CD4-positive, CD25-positive, alpha-beta regulatory T cell (primary cell): ENCODE results near the gene HOXC10. TPM values are rescaled to one million over a fixed set of nuclear protein-coding genes. Genes with fewer than 3 reads are reported as not detected.
A peak's percentile ranks its signal among the peaks of the same experiment; 100 is the strongest.

Source experiments
- ATAC-seq, 2 donors: fragments of 150-1000 bp; cut with Tn5 transposase; one replicate each; pipeline ENCODE4 v1.10.0; 2021; ENCODE audit warnings: low read depth in 2 of 2, moderate number of reproducible peaks in 2 of 2, moderate library complexity in 1 of 2
- DNase-seq, 3 donors: peaks; one replicate each; pipeline versions ENCODE4 v3.0.0 to v3.0.0-alpha.2; 2012 to 2022; ENCODE audit warnings: mixed read lengths in 1 of 3
- H3K27ac ChIP-seq: one replicate; pipeline ENCODE4 v1.7.0; 2013; ENCODE audit warnings: mild to moderate bottlenecking, low read length; ENCODE audit not compliant: insufficient read depth, poor library complexity, severe bottlenecking
- H3K27me3 ChIP-seq: one replicate; pipeline ENCODE4 v1.7.0; 2013; ENCODE audit warnings: low read length; ENCODE audit not compliant: control insufficient read depth, insufficient read depth
- H3K36me3 ChIP-seq: one replicate; pipeline ENCODE4 v1.7.0; 2013; ENCODE audit warnings: mild to moderate bottlenecking, low read length, moderate library complexity; ENCODE audit not compliant: control insufficient read depth, insufficient read depth
- H3K4me1 ChIP-seq: 2 replicates; pipeline ENCODE4 v1.7.0; 2013; ENCODE audit warnings: mild to moderate bottlenecking, low read length; ENCODE audit not compliant: insufficient read depth, control insufficient read depth, poor library complexity, severe bottlenecking
- H3K4me3 ChIP-seq: one replicate; pipeline ENCODE4 v1.7.0; 2013; ENCODE audit warnings: low read depth, mild to moderate bottlenecking, low read length, moderate library complexity
- H3K9me3 ChIP-seq, 2 experiments: 1 replicate in 1 of 2; 2 replicates in 1 of 2; pipeline ENCODE4 v1.7.0; 2013; ENCODE audit warnings: low read length in 2 of 2, mild to moderate bottlenecking in 1 of 2, moderate library complexity in 1 of 2; ENCODE audit not compliant: control insufficient read depth in 2 of 2
- H3K27ac Mint-ChIP-seq, 3 donors: one replicate each; pipeline ENCODE4 v1.8.0; 2020 to 2022; ENCODE audit warnings: mild to moderate bottlenecking in 3 of 3, mixed read lengths in 3 of 3, moderate library complexity in 2 of 3
- H3K27me3 Mint-ChIP-seq: one replicate; pipeline ENCODE4 v1.8.0; 2022; ENCODE audit warnings: mild to moderate bottlenecking, mixed read lengths
- H3K36me3 Mint-ChIP-seq: one replicate; pipeline ENCODE4 v1.8.0; 2020; ENCODE audit warnings: mixed read lengths
- H3K4me1 Mint-ChIP-seq, 4 donors: one replicate each; pipeline ENCODE4 v1.8.0; 2020 to 2022; ENCODE audit warnings: mixed read lengths in 4 of 4, mild to moderate bottlenecking in 1 of 4
- H3K4me3 Mint-ChIP-seq, 4 donors: one replicate each; pipeline ENCODE4 v1.8.0; 2020 to 2022; ENCODE audit warnings: mild to moderate bottlenecking in 4 of 4, mixed read lengths in 4 of 4, moderate library complexity in 3 of 4
- H3K9me3 Mint-ChIP-seq, 7 donors: one replicate each; pipeline ENCODE4 v1.8.0; 2020 to 2022; ENCODE audit warnings: mixed read lengths in 7 of 7, mild to moderate bottlenecking in 3 of 7, moderate library complexity in 2 of 7
- polyA plus RNA-seq, 4 donors: library from polyadenylated mRNA; unstranded; fragments of 300-500 nt; fragmentation: Illumina TruSeq; gene quantifications; one replicate each; pipeline ENCODE4 v1.2.3, GENCODE V29; 2021
- total RNA-seq: library from RNA; stranded (reverse); gene quantifications from one replicate; pipeline ENCODE4 v1.2.3, GENCODE V29; 2022

HOXC10 gene
- total and polyA plus RNA-seq, 5 donors from 2014 or later: not detected

DNA sequence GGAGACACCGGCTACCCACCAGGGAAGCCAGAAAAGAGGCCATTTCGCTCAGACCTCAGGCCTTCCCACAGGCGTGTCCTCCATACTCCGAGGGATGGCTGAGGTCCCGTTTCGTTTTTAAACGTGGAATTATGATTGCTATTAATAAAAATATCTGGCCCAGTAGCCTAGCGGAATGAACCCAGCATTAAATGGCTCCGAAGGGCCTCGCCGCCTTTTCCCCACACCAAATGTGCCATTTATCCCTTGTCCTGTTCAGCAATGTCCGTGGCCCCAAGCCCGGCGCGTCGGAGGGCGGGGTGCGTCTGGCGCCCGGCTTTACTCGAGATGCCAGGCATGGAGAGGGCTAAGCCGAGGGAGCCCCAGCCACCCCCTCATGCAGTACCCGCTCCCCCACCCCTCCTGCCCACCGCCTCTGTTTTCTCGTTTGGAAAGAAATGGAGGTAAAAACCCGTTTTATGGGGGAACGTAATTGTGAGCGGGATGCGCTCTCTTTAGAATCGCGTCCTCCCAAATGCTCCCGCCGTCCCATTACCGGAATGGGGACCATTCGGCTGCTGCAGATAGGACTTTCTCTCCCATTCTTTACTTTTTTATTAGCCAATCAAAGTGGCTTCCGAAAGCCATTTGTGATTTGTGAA lies 29.6 kb downstream of the HOXC10 start:
- H3K27me3 Mint-ChIP-seq: peaks cover 93% of the 10 kb centered on the region
- H3K27ac Mint-ChIP-seq: no peak overlapping the region
- Histone ChIP-seq H3K27ac (no peak overlapping the region), H3K4me3 (no peak overlapping the region), H3K27me3 (peaks cover 52% of the 10 kb centered on the region), H3K36me3 (no peaks in the 10 kb centered on the region), H3K9me3 (no peaks in the 10 kb centered on the region), H3K4me1 (peaks cover 38% of the 10 kb centered on the region)
- no peak overlapping the region for H3K4me3 Mint-ChIP-seq
- H3K4me1 Mint-ChIP-seq: peaks cover 0 to 44% (median 19%) of the 10 kb centered on the region in 4 donors
- no peak for DNase-seq
- ATAC-seq: no peak
- peaks cover 0 to 13% (median 0%) of the 10 kb centered on the region in 7 donors for H3K9me3 Mint-ChIP-seq
- no peaks in the 10 kb centered on the region for H3K36me3 Mint-ChIP-seq

DNA sequence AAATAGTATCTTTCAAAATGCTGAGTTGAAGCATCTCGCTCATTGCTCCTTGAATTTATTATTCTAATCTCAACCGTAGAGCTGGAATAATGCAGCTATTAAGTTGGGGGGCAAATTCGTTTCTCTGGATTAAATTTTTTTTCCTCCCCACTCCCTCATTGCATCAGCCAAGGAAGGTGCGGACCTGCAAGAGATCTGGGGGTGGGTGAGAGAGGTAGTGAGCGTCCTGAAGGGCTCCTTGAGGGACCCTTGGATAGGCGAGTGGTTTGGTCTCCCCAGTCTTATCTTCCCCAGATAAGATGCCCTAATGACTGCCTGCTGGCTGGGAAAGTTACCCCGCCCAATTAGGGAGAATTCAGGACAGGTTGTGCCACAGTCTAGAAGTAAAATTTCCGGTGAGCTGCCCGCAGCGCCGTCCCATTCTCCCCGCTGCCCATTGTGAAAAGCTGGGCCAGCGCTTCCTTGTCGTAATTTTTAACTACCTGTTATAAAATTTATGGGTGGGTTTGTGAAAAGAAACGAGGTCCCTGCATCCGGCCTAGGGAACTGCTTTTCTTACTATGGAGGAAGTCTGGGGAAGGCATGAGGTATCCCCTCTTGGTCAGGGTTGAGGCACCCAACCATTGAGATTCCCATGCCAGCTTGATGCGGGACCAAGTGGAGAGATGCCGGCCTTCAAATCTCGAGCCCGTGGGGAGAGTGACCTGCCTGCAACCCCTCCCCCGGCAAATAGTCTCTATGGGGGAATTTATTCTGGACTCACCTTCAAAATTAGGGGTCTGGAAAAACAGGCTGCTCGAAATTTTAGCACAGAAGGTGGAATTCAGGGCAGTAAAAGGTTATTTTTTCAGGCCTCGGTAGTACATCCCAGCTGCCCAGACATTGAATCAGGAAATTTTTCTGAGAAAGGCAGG lies 30.3 kb downstream of the HOXC10 start:
- no peak overlapping the region for H3K4me3 Mint-ChIP-seq
- H3K27ac ChIP-seq: no peak overlapping the region
- H3K27me3 ChIP-seq: peaks cover 54% of the 10 kb centered on the region
- no peaks in the 10 kb centered on the region for H3K36me3 Mint-ChIP-seq
- H3K9me3 Mint-ChIP-seq: peaks cover 0 to 10% (median 0%) of the 10 kb centered on the region in 7 donors
- no peak for ATAC-seq
- no peak overlapping the region for H3K4me3 ChIP-seq
- no peak overlapping the region for H3K27ac Mint-ChIP-seq
- DNase-seq: no peak
- H3K9me3 ChIP-seq: no peaks in the 10 kb centered on the region
- H3K36me3 ChIP-seq: no peaks in the 10 kb centered on the region
- peaks cover 93% of the 10 kb centered on the region for H3K27me3 Mint-ChIP-seq
- peaks cover 0 to 43% (median 23%) of the 10 kb centered on the region in 4 donors for H3K4me1 Mint-ChIP-seq
- peaks cover 33% of the 10 kb centered on the region for H3K4me1 ChIP-seq

DNA sequence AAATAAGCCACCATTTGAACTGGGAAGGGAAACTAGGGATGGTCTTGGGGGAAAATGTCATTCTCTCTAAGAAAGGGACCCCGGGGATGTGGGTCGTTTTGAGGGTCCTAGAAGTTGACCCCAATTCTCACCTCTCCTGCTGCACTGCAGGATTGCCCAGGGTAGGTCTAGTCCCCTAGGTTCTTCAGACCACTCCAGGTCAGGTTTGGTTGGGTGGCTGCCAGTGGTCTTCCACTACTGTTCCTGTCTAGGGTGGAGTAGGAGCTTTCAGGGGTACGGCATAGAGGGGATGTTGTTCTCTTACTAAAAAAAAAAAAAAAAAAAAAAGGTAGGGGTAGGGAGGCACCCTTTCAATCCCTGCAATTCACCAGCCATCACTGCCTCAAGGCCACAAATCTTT lies 31.1 kb downstream of the HOXC10 start:
- no peaks in the 10 kb centered on the region for H3K36me3 ChIP-seq
- Mint-ChIP-seq H3K4me3 (peak overlapping the region in 2 of 4 donors; percentile 16 to 44), H3K27me3 (peaks cover 93% of the 10 kb centered on the region), H3K4me1 (peaks cover 0 to 39% (median 21%) of the 10 kb centered on the region in 4 donors), H3K27ac (no peak overlapping the region), H3K36me3 (no peaks in the 10 kb centered on the region), H3K9me3 (peaks cover 0 to 6% (median 0%) of the 10 kb centered on the region in 7 donors)
- peaks cover 32% of the 10 kb centered on the region for H3K4me1 ChIP-seq
- DNase-seq (no peak), ATAC-seq (no peak)
- no peak overlapping the region for H3K4me3 ChIP-seq
- H3K9me3 ChIP-seq: no peaks in the 10 kb centered on the region
- H3K27ac ChIP-seq: no peak overlapping the region
- H3K27me3 ChIP-seq: peaks cover 51% of the 10 kb centered on the region

DNA sequence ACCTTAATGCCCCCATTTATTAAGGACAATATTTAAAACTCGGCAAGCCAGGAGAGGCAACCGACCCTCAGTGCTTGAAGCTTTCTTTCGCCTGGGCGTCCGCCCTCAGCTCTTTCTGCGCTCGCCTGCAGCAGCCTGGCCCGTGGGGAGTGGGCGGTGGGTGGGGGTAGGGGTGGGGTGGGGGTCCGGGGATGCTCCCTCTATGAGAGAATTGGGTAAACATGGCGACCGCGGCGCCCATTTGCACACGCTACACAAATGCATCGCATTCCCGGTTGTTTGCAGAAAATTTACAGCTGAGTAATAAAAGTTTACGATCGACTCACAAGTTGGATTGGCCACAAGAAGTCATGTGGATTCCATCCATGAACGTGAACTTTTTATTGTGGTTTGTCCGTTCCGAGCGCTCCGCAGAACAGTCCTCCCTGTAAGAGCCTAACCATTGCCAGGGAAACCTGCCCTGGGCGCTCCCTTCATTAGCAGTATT lies 31.6 kb downstream of the HOXC10 start:
- Mint-ChIP-seq H3K4me1 (peaks cover 0 to 35% (median 16%) of the 10 kb centered on the region in 4 donors), H3K4me3 (peak overlapping the region in 3 of 4 donors; percentile 16 to 44 (median 26)), H3K27me3 (peaks cover 93% of the 10 kb centered on the region), H3K27ac (no peak overlapping the region), H3K9me3 (peaks cover 0 to 5% (median 0%) of the 10 kb centered on the region in 7 donors), H3K36me3 (no peaks in the 10 kb centered on the region)
- H3K4me3 ChIP-seq: no peak overlapping the region
- H3K4me1 ChIP-seq: peaks cover 28% of the 10 kb centered on the region
- no peak for DNase-seq
- peaks cover 49% of the 10 kb centered on the region for H3K27me3 ChIP-seq
- no peak for ATAC-seq
- no peaks in the 10 kb centered on the region for H3K36me3 ChIP-seq
- H3K27ac ChIP-seq: no peak overlapping the region
- H3K9me3 ChIP-seq: no peaks in the 10 kb centered on the region

DNA sequence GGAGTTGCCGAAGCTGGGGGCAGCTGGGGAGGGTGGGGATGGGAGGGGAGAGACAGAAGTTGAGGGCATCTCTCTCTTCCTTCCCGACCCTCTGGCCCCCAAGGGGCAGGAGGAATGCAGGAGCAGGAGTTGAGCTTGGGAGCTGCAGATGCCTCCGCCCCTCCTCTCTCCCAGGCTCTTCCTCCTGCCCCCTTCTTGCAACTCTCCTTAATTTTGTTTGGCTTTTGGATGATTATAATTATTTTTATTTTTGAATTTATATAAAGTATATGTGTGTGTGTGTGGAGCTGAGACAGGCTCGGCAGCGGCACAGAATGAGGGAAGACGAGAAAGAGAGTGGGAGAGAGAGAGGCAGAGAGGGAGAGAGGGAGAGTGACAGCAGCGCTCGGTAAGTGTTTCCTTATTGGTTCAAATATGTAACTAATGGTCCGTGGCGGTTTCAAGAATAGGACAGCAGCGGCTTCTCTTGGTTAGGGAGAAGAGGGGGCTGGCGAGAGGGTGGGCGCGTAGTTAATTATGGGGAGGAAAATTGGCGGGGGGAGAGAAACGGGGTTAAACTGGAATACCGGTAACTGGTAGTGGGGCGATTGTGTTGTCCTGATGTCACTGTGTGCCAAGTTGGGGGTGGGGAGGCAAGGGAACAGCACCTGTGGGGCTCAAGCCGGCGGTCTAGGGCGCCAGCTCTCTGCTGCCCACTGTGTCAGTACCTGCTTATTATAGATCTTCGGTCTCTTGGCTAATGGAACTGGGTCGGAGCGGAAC lies 32.3 kb downstream of the HOXC10 start:
- no peak for DNase-seq
- Mint-ChIP-seq H3K27me3 (peaks cover 93% of the 10 kb centered on the region), H3K9me3 (peaks cover 0 to 8% (median 0%) of the 10 kb centered on the region in 7 donors), H3K36me3 (no peaks in the 10 kb centered on the region), H3K4me1 (peaks cover 0 to 35% (median 15%) of the 10 kb centered on the region in 4 donors), H3K27ac (peak overlapping the region in 2 of 3 donors; percentile 67 to 86), H3K4me3 (peak overlapping the region; percentile 77 to 86 (median 84))
- H3K27ac ChIP-seq: no peak overlapping the region
- peak; percentile 7 to 26 for ATAC-seq
- H3K27me3 ChIP-seq: peaks cover 51% of the 10 kb centered on the region
- peaks cover 25% of the 10 kb centered on the region for H3K4me1 ChIP-seq
- no peaks in the 10 kb centered on the region for H3K36me3 ChIP-seq
- no peaks in the 10 kb centered on the region for H3K9me3 ChIP-seq
- peak overlapping the region; percentile 65 for H3K4me3 ChIP-seq

DNA sequence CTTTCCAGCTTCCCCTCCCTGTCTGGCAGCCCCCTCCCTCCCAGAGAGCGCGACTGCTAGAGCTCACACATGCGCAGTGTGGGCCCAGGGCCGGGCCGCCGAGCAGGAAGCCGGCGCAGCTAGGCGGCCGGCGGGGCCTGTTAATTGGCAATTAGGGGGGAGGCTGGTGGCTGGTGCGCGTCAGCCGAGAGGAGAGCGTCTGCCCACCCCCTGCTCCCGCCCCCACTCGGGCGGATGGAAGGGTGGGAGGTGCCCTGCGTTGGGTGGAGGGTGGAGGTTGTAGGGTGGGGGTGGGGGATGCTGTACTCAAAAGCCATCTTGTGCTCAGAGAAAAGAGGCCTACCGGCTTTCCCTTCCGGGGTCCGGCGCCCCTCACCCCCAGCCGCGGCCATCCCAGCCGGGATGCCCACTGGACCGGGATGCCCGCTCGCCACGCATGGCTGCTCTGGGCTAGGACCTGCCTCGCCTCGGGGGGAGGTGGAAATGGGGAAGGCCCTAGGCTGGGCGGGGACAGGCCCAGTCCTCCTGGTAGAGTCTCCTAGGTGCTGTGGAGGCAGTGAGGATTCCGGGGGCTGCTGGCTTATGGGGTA lies 33.0 kb downstream of the HOXC10 start:
- no peaks in the 10 kb centered on the region for H3K9me3 ChIP-seq
- H3K4me3 ChIP-seq: peak overlapping the region; percentile 65
- DNase-seq: peak; percentile 48 to 77 (median 75)
- Mint-ChIP-seq H3K36me3 (no peaks in the 10 kb centered on the region), H3K9me3 (peaks cover 0 to 8% (median 0%) of the 10 kb centered on the region in 7 donors), H3K4me1 (peaks cover 0 to 35% (median 15%) of the 10 kb centered on the region in 4 donors), H3K27ac (peak overlapping the region in 2 of 3 donors; percentile 63 to 67), H3K27me3 (peaks cover 93% of the 10 kb centered on the region), H3K4me3 (peak overlapping the region; percentile 80 to 86 (median 84))
- peaks cover 47% of the 10 kb centered on the region for H3K27me3 ChIP-seq
- H3K4me1 ChIP-seq: peaks cover 25% of the 10 kb centered on the region
- no peaks in the 10 kb centered on the region for H3K36me3 ChIP-seq
- ATAC-seq: peak; percentile 79 to 82
- H3K27ac ChIP-seq: no peak overlapping the region
